Myometrial cell (primary cell): ENCODE data around the gene VSIR. TPM values are rescaled to one million over a fixed set of nuclear protein-coding genes. Genes with fewer than 3 reads are reported as not detected.

ENCODE experiments used
- total RNA-seq: library from RNA; depleted of rRNA; stranded (reverse); fragments of >200 nt; gene quantifications from 2 replicates; pipeline ENCODE4 v1.2.3, GENCODE V29; 2015

Gene VSIR
- 21.6 and 24.5 TPM in 2 replicates for total RNA-seq

GRCh38 chr10:71773221-71773971 lies at the start of gene VSIR:
Gene VSIR, minus strand, starts transcription at chr10:71773520. Its CDS starts 81 bp downstream, at chr10:71773439.

GRCh38 chr10:71719464-71720201 lies 53.7 kb downstream of the VSIR start, which contains the start of gene C10orf105:
Gene C10orf105, minus strand, starts transcription at chr10:71719778. Its CDS starts 3,441 bp downstream, at chr10:71716337.

Other genes with a start within 250 kb of the VSIR start
- gene C10orf105, start 53.7 kb downstream of the VSIR start, total RNA-seq = not detected in 2 replicates
- gene PSAP, start 77.7 kb upstream of the VSIR start, total RNA-seq = 494 and 534 TPM in 2 replicates
- gene CHST3, start 190.9 kb upstream of the VSIR start, total RNA-seq = 16.1 and 21.8 TPM in 2 replicates